HG03060 (cell line): ENCODE results near the gene CYP19A1.
"Not testable (repeated sequence)": the region's sequence is repeated elsewhere in the genome, so short reads cannot be mapped to it uniquely, and the experiment has no call there.

ENCODE experiments used
- ATAC-seq: cut with Tn5 transposase; IDR thresholded peaks from one replicate; pipeline ENCODE4 v1.9.1; 2021; ENCODE audit warnings: low read depth, moderate number of reproducible peaks; ENCODE audit not compliant: unreplicated experiment

Gene CYP19A1

GRCh38 chr15:51191072-51191670, 147.2 kb downstream of the CYP19A1 start:
- ATAC-seq: no peak

DNA sequence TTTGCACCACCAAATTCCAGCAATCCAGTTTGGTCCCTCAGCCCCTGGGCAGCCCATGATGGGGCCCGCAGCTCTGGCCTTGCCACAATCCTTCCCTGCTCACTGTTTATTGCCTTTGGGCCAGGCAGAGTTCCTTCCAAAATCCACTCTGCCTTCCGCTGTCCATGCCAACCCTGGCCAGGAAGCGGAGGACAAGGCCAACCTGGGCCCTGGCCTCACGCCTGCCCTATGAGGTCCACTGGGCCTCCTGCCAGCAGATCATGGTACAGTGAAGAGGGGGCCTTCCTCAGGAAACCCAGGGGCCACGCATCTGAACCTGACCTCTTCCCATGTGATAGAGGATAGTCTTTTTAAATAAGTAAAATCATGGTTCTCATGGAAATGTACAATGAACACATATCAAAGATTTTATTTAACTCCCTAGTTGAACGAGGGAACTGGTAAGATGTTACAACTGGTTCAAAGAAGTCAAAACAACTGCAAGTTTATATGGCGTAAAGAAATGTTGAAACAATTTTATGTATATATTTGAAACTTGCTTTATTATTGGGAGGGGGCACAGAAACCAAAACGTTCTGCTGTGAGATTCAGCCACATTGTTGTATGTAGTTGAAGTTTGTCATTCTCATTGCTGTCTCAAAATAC, 147.8 kb downstream of the CYP19A1 start:
- ATAC-seq: no peak

DNA sequence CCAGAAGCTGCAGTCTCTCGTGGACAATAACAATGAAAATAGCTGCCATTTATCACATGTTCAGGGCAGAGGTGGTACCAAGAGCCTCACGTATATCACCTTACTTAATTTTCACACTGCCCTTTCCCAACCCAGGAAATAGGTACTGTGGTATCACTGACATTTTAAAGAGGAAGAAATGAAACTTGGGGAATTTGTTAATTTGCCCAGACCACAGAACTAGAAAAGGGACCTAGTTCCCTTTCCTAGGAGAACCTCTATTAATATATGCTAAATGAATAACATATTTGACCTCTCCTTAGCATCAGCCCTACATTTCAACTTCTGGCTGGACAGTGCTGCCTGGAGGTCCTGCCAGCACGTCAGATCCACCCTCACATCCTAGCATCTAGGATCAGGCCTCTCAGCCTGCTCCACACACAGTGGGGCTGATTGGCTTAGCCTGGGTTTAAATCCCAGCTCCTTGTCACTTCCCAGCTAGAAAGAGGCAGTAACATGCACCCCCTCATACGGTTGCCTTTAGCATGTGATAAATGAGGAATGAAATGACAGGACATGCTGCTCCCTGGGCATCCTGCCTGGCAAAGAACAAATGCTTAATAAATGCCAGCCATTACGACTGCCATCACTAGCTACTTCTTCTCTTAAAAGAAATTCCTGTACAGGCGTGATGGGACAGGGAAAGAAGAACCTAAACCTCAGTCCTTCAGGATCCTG, 148.6 kb downstream of the CYP19A1 start:
- no peak for ATAC-seq

DNA sequence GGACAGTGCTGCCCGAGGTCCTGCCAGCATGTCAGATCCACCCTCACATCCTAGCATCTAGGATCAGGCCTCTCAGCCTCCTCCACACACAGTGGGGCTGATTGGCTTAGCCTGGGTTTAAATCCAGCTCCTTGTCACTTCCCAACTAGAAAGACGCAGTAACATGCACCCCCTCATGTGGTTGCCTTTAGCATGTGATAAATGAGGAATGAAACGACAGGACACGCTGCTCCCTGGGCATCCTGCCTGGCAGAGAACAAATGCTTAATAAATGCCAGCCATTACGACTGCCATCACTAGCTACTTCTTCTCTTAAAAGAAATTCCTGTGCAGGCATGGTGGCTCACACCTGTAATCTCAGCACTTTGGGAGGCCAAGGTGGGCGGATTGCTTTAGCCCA, 149.6 kb downstream of the CYP19A1 start:
- ATAC-seq: not testable (repeated sequence)

DNA sequence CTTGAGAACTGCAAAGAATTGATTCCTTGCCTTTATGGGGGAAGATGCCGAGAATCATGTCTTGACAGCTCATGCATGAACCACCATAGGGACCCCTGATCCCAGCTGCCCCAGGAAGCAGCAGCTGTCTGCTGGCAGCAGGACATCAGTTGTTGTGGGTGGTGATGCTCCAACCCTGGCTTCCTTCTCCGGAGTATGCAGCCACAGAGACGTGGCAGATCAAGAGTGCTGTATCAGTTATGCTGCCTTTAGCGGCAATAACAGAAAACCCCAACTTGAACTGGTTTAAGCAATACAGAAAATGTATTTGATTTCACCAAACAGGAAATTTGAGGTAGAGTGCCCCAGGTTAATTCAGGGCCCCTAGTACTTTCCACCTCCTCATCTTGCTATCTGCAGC, 151.5 kb downstream of the CYP19A1 start:
- ATAC-seq: no peak

DNA sequence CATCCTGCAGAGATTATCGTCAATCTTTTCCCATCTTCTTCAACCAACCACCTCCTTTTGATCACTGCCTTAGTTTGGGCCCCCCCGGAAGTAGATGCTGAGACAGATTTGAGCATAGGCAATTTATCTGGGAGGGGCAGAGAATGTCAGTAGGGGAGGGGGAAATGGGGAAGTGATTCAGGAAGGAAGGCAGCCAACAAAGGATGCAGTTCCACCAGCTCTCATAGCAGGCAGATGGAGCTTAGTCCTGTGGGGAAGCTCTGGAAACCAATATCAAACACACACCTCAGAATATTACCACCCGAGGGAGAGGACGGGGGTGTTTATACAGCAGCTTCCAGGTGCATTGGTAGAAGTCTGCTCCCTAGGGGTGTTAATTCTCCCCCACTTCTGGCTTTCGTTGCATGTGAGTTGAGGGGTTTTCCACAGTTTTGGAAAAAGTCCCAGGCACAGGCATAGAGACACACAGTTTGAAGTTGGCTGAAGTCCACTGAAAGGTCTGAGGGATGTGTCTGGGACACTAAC, 152.2 kb downstream of the CYP19A1 start:
- ATAC-seq: no peak

- ATAC-seq: no peak
Observed at GRCh38 chr15:51185213-51186159, 152.9 kb downstream of the CYP19A1 start.

DNA sequence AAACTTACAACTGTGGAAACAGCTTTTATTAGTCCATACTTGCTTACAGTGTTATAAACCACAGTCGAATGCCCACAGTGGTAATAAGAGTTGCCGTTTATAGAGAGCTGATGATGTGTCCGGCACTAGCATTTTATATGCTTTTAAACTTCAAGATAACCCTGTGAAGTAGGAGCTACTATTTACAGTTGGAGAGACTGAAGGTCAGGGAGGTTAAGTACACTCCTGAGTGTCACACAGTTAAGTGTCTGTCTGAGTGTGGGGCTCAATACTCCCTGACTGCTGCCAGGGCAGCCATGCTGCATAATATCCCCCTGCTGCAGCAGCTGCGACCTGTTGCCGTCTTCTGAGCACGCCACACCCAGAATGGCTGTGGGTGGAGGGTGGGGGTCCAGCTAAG, 153.8 kb downstream of the CYP19A1 start:
- no peak for ATAC-seq

GRCh38 chr15:51183076-51183475, 155.3 kb downstream of the CYP19A1 start:
- ATAC-seq: no peak

DNA sequence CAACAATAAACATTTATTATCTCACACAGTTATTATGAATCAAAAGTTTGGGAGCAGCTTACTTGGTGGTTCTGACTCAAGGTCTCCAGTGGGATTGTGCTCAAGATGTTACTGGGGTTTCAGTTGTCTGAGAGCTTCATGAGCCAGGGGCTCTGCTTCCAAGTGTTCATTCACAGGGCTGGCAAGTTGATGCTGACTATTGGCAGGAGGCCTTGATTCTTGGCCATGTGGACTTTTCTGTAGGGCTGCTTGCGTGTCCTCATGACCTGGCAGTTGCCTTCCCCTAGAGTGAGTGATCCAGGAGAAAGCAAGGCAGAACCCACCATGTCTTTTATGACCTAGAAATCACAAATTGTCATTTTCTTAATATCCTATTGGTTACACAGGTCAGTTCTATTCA, 156.5 kb downstream of the CYP19A1 start:
- ATAC-seq: no peak

- no peak for ATAC-seq
Observed at GRCh38 chr15:51181221-51181620, 157.2 kb downstream of the CYP19A1 start.

DNA sequence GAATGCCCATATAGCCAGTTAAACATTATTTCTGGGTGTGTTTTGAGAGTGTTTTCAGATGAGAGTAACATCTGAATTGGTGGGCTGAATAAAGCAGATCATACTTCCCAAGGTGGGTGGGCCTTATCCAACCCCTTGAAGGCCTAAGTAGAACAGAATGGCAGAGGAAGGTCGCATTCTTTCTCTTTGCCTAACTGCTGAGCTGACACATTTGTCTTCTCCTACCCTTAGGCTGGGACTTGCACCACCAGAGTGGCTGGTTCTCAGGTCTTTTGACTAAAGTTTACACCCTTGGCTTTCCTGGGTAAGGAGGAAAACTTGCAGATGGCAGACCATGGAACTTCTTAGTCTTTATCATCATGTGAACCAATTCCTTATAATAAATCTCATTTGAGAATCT, 157.9 kb downstream of the CYP19A1 start:
- no peak for ATAC-seq

GRCh38 chr15:51180011-51180410, 158.4 kb downstream of the CYP19A1 start:
- no peak for ATAC-seq

DNA sequence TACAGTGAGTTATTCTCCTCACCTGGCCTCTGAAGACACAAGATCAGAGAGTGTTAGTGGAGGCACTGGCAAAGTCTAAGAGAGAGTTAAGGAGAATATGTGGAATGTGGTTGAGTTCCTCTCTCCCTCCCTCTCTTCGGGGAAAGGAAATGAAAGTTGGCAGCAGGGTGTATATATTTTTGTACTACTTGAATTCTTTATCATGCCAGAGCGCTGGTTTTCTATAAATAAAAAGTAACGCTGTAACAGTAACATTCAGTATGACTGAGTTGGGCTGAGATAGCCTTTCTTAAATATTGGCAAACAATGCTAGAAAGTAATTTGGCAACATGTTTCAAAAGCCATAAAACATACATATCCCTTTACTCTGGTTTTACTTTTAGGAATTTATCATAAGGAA, 166.2 kb downstream of the CYP19A1 start:
- ATAC-seq: no peak

- ATAC-seq: no peak
Observed at GRCh38 chr15:51171634-51171932, 166.8 kb downstream of the CYP19A1 start.

- ATAC-seq: no peak
Observed at GRCh38 chr15:51170882-51171633, 167.3 kb downstream of the CYP19A1 start.

- ATAC-seq: no peak
Observed at GRCh38 chr15:51168700-51169099, 169.7 kb downstream of the CYP19A1 start.

- ATAC-seq: no peak
Observed at GRCh38 chr15:51163843-51164242, 174.6 kb downstream of the CYP19A1 start.

- no peak for ATAC-seq
Observed at GRCh38 chr15:51162865-51163762, 175.3 kb downstream of the CYP19A1 start.
